GM12892 (cell line): ENCODE measurements around the gene SORBS2.

Experiments
- POLR2A ChIP-seq: IDR thresholded peaks from 2 replicates; pipeline ENCODE4 v1.6.1; 2011; ENCODE audit warnings: low read depth, low read length, control low read depth
- POLR2AphosphoS5 ChIP-seq: IDR thresholded peaks from 2 replicates; pipeline ENCODE4 v1.6.1; 2011; ENCODE audit warnings: low read depth, low read length, control low read depth
- TAF1 ChIP-seq: IDR thresholded peaks from 2 replicates; pipeline ENCODE4 v1.6.1; 2011; ENCODE audit warnings: low read depth, mild to moderate bottlenecking, control low read depth, low read length, borderline replicate concordance

DNA sequence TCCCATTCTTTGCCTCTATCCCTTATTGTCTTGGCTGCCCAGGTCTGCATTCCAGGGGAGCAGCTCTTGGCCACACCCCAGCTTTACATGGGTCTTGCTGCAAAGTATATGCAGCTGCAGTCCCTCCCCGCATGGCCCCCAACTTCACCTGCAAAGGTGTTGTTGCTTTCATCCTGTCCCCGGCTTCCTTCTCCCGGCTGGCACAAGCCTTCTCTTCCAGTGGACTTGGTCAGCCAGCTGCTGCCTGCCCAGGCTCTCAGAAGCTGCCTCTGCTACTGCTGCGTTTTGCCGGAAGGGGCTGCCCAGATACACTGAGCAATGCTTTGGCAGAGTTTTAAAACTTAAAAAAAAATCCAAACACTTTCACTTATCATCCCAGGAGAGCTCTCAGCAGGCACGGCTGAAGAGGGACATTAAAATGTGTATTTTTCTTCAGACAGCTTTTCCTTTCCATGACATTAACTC, 155.5 kb downstream of the SORBS2 start:
- TF ChIP-seq POLR2A (no peak), POLR2AphosphoS5 (no peak), TAF1 (no peak)
